Measurements from ENCODE around the gene GNPNAT1. TPM values are rescaled to one million over a fixed set of nuclear protein-coding genes. Genes with fewer than 3 reads are reported as not detected.
A peak's percentile ranks its signal among the peaks of the same experiment; 100 is the strongest.

GNPNAT1 gene
- polyA plus RNA-seq, 2 of the 4 experiments (the other 2 are of a cell fraction): 48.6 to 74.3 TPM

DNA sequence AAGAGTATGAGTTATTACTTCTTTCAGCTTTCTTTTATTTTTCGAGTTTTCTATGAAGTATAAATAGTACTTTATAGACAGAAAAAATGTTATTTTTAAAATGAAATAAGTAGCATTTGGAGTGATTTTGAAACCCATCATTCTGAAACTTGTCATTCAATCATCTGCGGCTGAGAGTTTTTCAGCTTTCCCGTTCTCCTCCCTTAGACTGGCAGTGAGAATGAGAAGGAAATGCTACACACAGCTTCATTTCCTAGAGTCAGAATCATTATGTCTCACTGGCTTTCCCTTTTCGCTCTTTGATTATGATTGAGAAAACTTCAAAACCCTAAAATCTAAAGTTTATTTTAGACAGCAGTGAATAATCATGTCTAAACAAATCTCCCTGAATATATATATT is 33.7 kb upstream of the GNPNAT1 start:
- H3K4me2 ChIP-seq: no peak overlapping the region
- no peak for ATAC-seq
- ChIA-PET CTCF (interaction anchor here (0.6 to 7.4 kb wide), 10 partner anchors 10 to 231 kb away, joined by 3 to 53 read pairs (median 4); no protein-coding TSS in a partner anchor), POLR2A (interaction anchor here (0.7 kb wide), 1 partner anchor 126 kb away, joined by 3 read pairs; the partner anchor contains the start of gene FERMT2)
- FAIRE-seq: no peak
- no peak overlapping the region for H3K4me3 ChIP-seq
- WGBS (ENCODE audit: missing lambda C conversion rate): 71% methylated on average over 4 of the region's 4 CpGs
- DNase-seq (ENCODE audit: low read depth in 1 of 2, low spot score in 1 of 2): no peak
- H3K4me1 ChIP-seq: peaks cover 21% of the 10 kb centered on the region; the same call in 2 of the 3 replicates
- TF ChIP-seq, protein P1, sequence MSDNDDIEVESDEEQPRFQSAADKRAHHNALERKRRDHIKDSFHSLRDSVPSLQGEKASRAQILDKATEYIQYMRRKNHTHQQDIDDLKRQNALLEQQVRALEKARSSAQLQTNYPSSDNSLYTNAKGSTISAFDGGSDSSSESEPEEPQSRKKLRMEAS (IDR thresholded peaks at IDR 0.05): no peak
- TF ChIP-seq, protein P2, sequence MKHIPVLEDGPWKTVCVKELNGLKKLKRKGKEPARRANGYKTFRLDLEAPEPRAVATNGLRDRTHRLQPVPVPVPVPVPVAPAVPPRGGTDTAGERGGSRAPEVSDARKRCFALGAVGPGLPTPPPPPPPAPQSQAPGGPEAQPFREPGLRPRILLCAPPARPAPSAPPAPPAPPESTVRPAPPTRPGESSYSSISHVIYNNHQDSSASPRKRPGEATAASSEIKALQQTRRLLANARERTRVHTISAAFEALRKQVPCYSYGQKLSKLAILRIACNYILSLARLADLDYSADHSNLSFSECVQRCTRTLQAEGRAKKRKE (CRISPR knock-in tag; IDR thresholded peaks at IDR 0.05; ENCODE audit: low read depth): no peak
- TF ChIP-seq, protein P3, sequence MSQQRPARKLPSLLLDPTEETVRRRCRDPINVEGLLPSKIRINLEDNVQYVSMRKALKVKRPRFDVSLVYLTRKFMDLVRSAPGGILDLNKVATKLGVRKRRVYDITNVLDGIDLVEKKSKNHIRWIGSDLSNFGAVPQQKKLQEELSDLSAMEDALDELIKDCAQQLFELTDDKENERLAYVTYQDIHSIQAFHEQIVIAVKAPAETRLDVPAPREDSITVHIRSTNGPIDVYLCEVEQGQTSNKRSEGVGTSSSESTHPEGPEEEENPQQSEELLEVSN (IDR thresholded peaks at IDR 0.05; ENCODE audit: borderline replicate concordance, low read depth): no peak
- TF ChIP-seq ZFP36 (IDR thresholded peaks at IDR 0.05; ENCODE audit: borderline replicate concordance, partially characterized antibody): no peak
- TF ChIP-seq CHD2 (IDR thresholded peaks at IDR 0.05; ENCODE audit: low read length, partially characterized antibody): no peak
- TF ChIP-seq ZNF302 (CRISPR knock-in tag; IDR thresholded peaks at IDR 0.05): no peak
- TF ChIP-seq KDM1A (IDR thresholded peaks at IDR 0.05; ENCODE audit: low read depth): no peak
- no peak for TF ChIP-seq ZSCAN20 (CRISPR knock-in tag; IDR thresholded peaks at IDR 0.05)
- TF ChIP-seq, protein P4, sequence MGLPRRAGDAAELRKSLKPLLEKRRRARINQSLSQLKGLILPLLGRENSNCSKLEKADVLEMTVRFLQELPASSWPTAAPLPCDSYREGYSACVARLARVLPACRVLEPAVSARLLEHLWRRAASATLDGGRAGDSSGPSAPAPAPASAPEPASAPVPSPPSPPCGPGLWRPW (IDR thresholded peaks at IDR 0.05): no peak
- no peak for TF ChIP-seq NFE2L2 (conservative IDR thresholded peaks at IDR 0.05; ENCODE audit: low read length)
- no peak for TF ChIP-seq EHF (CRISPR knock-in tag; IDR thresholded peaks at IDR 0.05)
- no peak for TF ChIP-seq GATA3 (IDR thresholded peaks at IDR 0.05; ENCODE audit: borderline replicate concordance)
- TF ChIP-seq TFCP2L1 (CRISPR knock-in tag; IDR thresholded peaks at IDR 0.05): no peak
- TF ChIP-seq CBX8 (IDR thresholded peaks at IDR 0.05): no peak
- TF ChIP-seq SREBF2 (IDR thresholded peaks at IDR 0.05): no peak
- TF ChIP-seq MYC (IDR thresholded peaks at IDR 0.05; ENCODE audit: borderline replicate concordance, low read length): no peak
- TF ChIP-seq RNF2 (IDR thresholded peaks at IDR 0.05; ENCODE audit: borderline replicate concordance, low read depth): no peak
- TF ChIP-seq HOXB13 (CRISPR knock-in tag; IDR thresholded peaks at IDR 0.05; ENCODE audit: low read depth): no peak
- TF ChIP-seq, protein P5, sequence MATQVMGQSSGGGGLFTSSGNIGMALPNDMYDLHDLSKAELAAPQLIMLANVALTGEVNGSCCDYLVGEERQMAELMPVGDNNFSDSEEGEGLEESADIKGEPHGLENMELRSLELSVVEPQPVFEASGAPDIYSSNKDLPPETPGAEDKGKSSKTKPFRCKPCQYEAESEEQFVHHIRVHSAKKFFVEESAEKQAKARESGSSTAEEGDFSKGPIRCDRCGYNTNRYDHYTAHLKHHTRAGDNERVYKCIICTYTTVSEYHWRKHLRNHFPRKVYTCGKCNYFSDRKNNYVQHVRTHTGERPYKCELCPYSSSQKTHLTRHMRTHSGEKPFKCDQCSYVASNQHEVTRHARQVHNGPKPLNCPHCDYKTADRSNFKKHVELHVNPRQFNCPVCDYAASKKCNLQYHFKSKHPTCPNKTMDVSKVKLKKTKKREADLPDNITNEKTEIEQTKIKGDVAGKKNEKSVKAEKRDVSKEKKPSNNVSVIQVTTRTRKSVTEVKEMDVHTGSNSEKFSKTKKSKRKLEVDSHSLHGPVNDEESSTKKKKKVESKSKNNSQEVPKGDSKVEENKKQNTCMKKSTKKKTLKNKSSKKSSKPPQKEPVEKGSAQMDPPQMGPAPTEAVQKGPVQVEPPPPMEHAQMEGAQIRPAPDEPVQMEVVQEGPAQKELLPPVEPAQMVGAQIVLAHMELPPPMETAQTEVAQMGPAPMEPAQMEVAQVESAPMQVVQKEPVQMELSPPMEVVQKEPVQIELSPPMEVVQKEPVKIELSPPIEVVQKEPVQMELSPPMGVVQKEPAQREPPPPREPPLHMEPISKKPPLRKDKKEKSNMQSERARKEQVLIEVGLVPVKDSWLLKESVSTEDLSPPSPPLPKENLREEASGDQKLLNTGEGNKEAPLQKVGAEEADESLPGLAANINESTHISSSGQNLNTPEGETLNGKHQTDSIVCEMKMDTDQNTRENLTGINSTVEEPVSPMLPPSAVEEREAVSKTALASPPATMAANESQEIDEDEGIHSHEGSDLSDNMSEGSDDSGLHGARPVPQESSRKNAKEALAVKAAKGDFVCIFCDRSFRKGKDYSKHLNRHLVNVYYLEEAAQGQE (IDR thresholded peaks at IDR 0.05): no peak
- no peak overlapping the region for H3K27ac ChIP-seq
- no peaks in the 10 kb centered on the region for H3K9me3 ChIP-seq

DNA sequence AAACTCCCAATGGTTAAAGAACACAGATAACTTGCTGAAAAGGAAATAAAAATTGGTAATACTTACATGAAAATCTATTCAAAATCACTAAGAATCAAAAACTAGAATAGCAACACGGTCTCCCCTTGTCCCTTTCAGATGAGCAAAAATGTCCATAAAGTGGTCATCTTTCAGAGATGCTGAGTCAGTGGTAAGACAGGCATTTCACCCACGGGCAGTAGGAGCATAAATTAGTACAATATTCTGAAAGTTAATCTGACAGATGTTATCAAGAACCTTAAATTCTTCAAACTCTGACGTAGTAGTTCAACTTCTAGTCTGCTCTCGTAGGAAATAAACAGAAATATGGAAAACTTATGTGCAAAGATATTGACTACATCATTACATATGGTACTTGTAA is 33.1 kb upstream of the GNPNAT1 start:
- POLR2A ChIA-PET: interaction anchor here (0.7 kb wide), 1 partner anchor 127 kb away, joined by 3 read pairs; the partner anchor contains the start of gene FERMT2
- FAIRE-seq: no peak

More for the DNA sequence above, 33.1 kb upstream of the GNPNAT1 start:
- Histone ChIP-seq H3K4me3 (no peak overlapping the region), H3K4me2 (peak overlapping the region; percentile 66), H3K9me3 (no peaks in the 10 kb centered on the region), H3K27ac (no peak overlapping the region; a peak in 1 of 6 replicates), H3K4me1 (peaks cover 21% of the 10 kb centered on the region; the same call in 2 of the 3 replicates)
- TF ChIP-seq MAFK (IDR thresholded peaks at IDR 0.05; ENCODE audit: partially characterized antibody): peak; percentile 57
- TF ChIP-seq, protein P1 (IDR thresholded peaks at IDR 0.05): no peak
- WGBS (ENCODE audit: missing lambda C conversion rate): 53% methylated on average over 4 of the region's 4 CpGs
- DNase-seq (ENCODE audit: low read depth in 1 of 2, low spot score in 1 of 2) (no peak), ATAC-seq (peak in 1 of 2 experiments; percentile 47; a peak in 1 of 6 replicates)
- CTCF ChIA-PET: interaction anchor here (0.7 to 7.4 kb wide), 10 partner anchors 10 to 235 kb away, joined by 3 to 53 read pairs (median 4); no protein-coding TSS in a partner anchor

All from A549 (cell line).